H9 (cell line): ENCODE results near the gene FHOD1. TPM values are rescaled to one million over a fixed set of nuclear protein-coding genes. Genes with fewer than 3 reads are reported as not detected.

ENCODE experiments used
- DNase-seq: peaks from one replicate; pipeline ENCODE4 v3.0.0-alpha.2; 2017
- H2AFZ ChIP-seq: one replicate; pipeline ENCODE4 v1.6.1; 2013; ENCODE audit warnings: mild to moderate bottlenecking, low read length, control low read depth, moderate library complexity
- H2AK5ac ChIP-seq: 2 replicates; pipeline ENCODE4 v1.6.1; 2013; ENCODE audit warnings: low read length, control low read depth, mixed read lengths; ENCODE audit not compliant: insufficient read length
- H2BK120ac ChIP-seq: one replicate; pipeline ENCODE4 v1.6.1; 2013; ENCODE audit warnings: low read depth, mild to moderate bottlenecking, low read length, control low read depth, inconsistent platforms; ENCODE audit not compliant: poor library complexity, severe bottlenecking
- H2BK12ac ChIP-seq: 2 replicates; pipeline ENCODE4 v1.6.1; 2013; ENCODE audit warnings: low read length, control low read depth, mixed read lengths, low read depth; ENCODE audit not compliant: insufficient read length
- H2BK15ac ChIP-seq: 2 replicates; pipeline ENCODE4 v1.6.1; 2013; ENCODE audit warnings: low read depth, low read length, control low read depth
- H2BK20ac ChIP-seq: one replicate; pipeline ENCODE4 v1.6.1; 2013; ENCODE audit warnings: low read depth, mild to moderate bottlenecking, low read length, control low read depth, inconsistent platforms; ENCODE audit not compliant: poor library complexity, severe bottlenecking
- H2BK5ac ChIP-seq: 2 replicates; pipeline ENCODE4 v1.6.1; 2013; ENCODE audit warnings: low read length, control low read depth, mixed read lengths; ENCODE audit not compliant: insufficient read length
- H3K14ac ChIP-seq: 2 replicates; pipeline ENCODE4 v1.6.1; 2013; ENCODE audit warnings: low read length, control low read depth; ENCODE audit not compliant: insufficient read depth
- H3K18ac ChIP-seq: 2 replicates; pipeline ENCODE4 v1.6.1; 2013; ENCODE audit warnings: low read depth, mild to moderate bottlenecking, mixed read lengths, low read length, control low read depth; ENCODE audit not compliant: insufficient read length
- H3K23ac ChIP-seq: 2 replicates; pipeline ENCODE4 v1.6.1; 2013; ENCODE audit warnings: low read length, control low read depth, mixed read lengths, low read depth; ENCODE audit not compliant: insufficient read length
- H3K23me2 ChIP-seq: 2 replicates; pipeline ENCODE4 v1.6.1; 2013; ENCODE audit warnings: low read depth, mild to moderate bottlenecking, mixed read lengths, low read length, control low read depth; ENCODE audit not compliant: insufficient read length, poor library complexity, severe bottlenecking
- H3K27ac ChIP-seq: 2 replicates; pipeline ENCODE4 v1.5.1; 2013; ENCODE audit warnings: low read length, control low read depth, mixed read lengths, low read depth; ENCODE audit not compliant: insufficient read length
- H3K27me3 ChIP-seq: 2 replicates; pipeline ENCODE4 v1.6.1; 2013; ENCODE audit warnings: low read length, control low read depth, inconsistent platforms; ENCODE audit not compliant: insufficient read depth
- H3K4ac ChIP-seq: 2 replicates; pipeline ENCODE4 v1.6.1; 2013; ENCODE audit warnings: low read depth, mild to moderate bottlenecking, control low read depth, inconsistent platforms, low read length, moderate library complexity
- H3K4me1 ChIP-seq: 2 replicates; pipeline ENCODE4 v1.6.1; 2013; ENCODE audit warnings: low read length, control low read depth, inconsistent platforms; ENCODE audit not compliant: insufficient read depth
- H3K4me2 ChIP-seq: 2 replicates; pipeline ENCODE4 v1.6.1; 2013; ENCODE audit warnings: low read length, control low read depth, mixed read lengths; ENCODE audit not compliant: insufficient read length, insufficient read depth
- H3K56ac ChIP-seq: 2 replicates; pipeline ENCODE4 v1.6.1; 2013; ENCODE audit warnings: low read depth, mild to moderate bottlenecking, mixed read lengths, low read length, control low read depth; ENCODE audit not compliant: insufficient read length
- H3K79me1 ChIP-seq: 2 replicates; pipeline ENCODE4 v1.6.1; 2013; ENCODE audit warnings: low read depth, mild to moderate bottlenecking, moderate library complexity, low read length, control low read depth, inconsistent platforms; ENCODE audit not compliant: insufficient read depth, poor library complexity, severe bottlenecking
- H3K79me2 ChIP-seq: 2 replicates; pipeline ENCODE4 v1.6.1; 2013; ENCODE audit warnings: low read length, control low read depth, inconsistent platforms; ENCODE audit not compliant: insufficient read depth
- H3K9ac ChIP-seq: 2 replicates; pipeline ENCODE4 v1.6.1; 2013; ENCODE audit warnings: low read length, control low read depth, mixed read lengths; ENCODE audit not compliant: insufficient read length; ENCODE audit errors: extremely low read depth
- H3K9me3 ChIP-seq: one replicate; pipeline ENCODE4 v1.6.1; 2013; ENCODE audit warnings: low read depth, low read length, inconsistent platforms; ENCODE audit not compliant: control insufficient read depth
- H3T11ph ChIP-seq: one replicate; pipeline ENCODE4 v1.6.1; 2013; ENCODE audit warnings: mild to moderate bottlenecking, low read length, control low read depth, inconsistent platforms
- H4K20me1 ChIP-seq: one replicate; pipeline ENCODE4 v1.6.1; 2013; ENCODE audit not compliant: control insufficient read depth, insufficient read length, insufficient read depth
- H4K5ac ChIP-seq: 2 replicates; pipeline ENCODE4 v1.6.1; 2013; ENCODE audit warnings: low read depth, mild to moderate bottlenecking, mixed read lengths, low read length, control low read depth; ENCODE audit not compliant: insufficient read length
- H4K8ac ChIP-seq: replicated peaks from 2 replicates; pipeline ENCODE4 v1.6.1; 2013; ENCODE audit warnings: low read length, control low read depth, mixed read lengths, low read depth; ENCODE audit not compliant: insufficient read length
- H4K91ac ChIP-seq: 2 replicates; pipeline ENCODE4 v1.6.1; 2013; ENCODE audit warnings: low read depth, mild to moderate bottlenecking, moderate library complexity, mixed read lengths, low read length, control low read depth; ENCODE audit not compliant: insufficient read length
- H3K27ac Mint-ChIP-seq, 3 experiments: 2 replicates in 2 of 3; 3 replicates in 1 of 3; pipeline ENCODE4 v1.8.0; 2020 to 2021; ENCODE audit warnings: mixed read lengths in 3 of 3, mild to moderate bottlenecking in 1 of 3, moderate library complexity in 1 of 3
- H3K27me3 Mint-ChIP-seq: 2 replicates; pipeline ENCODE4 v1.8.0; 2021; ENCODE audit warnings: low read depth, mild to moderate bottlenecking, moderate library complexity, mixed read lengths
- H3K36me3 Mint-ChIP-seq, 3 experiments: 2 replicates in 2 of 3; 3 replicates in 1 of 3; pipeline ENCODE4 v1.8.0; 2020 to 2021; ENCODE audit warnings: low read depth in 3 of 3, mixed read lengths in 3 of 3; ENCODE audit not compliant: insufficient read depth in 1 of 3
- H3K4me1 Mint-ChIP-seq, 2 experiments: 2 replicates each; pipeline ENCODE4 v1.8.0; 2020; ENCODE audit warnings: mixed read lengths in 2 of 2
- H3K4me3 Mint-ChIP-seq, 2 experiments: 2 replicates in 1 of 2; 3 replicates in 1 of 2; pipeline ENCODE4 v1.8.0; 2020 to 2021; ENCODE audit warnings: mild to moderate bottlenecking in 2 of 2, mixed read lengths in 2 of 2, moderate library complexity in 1 of 2
- H3K9me3 Mint-ChIP-seq, 2 experiments: 2 replicates in 1 of 2; 3 replicates in 1 of 2; pipeline ENCODE4 v1.8.0; 2020; ENCODE audit warnings: mild to moderate bottlenecking in 2 of 2, mixed read lengths in 2 of 2, moderate library complexity in 1 of 2
- CTCF ChIP-seq: fragments of 200-600 bp; sonication (generic); conservative IDR thresholded peaks from 3 replicates; pipeline ENCODE4 v1.8.0; 2021; ENCODE audit warnings: antibody characterized with exemption, mild to moderate bottlenecking
- WGBS: extraction: QIAGEN DNeasy Blood & Tissue Kit; methylation state at CpG from one replicate; pipeline ENCODE4 v1.1.7; 2013; ENCODE audit warnings: missing lambda C conversion rate, low lambda C conversion rate, mixed read lengths; ENCODE audit not compliant: insufficient read length; ENCODE audit errors: extremely low coverage; 5-methylcytosine and 5-hydroxymethylcytosine counted together
- total RNA-seq: library from RNA; stranded (reverse); gene quantifications from 2 replicates; pipeline ENCODE4 v1.2.1, GENCODE V29; 2021

FHOD1 gene
- total RNA-seq, 1 experiment from 2014 or later: 67.0 TPM

- Histone ChIP-seq H3K23me2 (peaks cover 17% of the 10 kb centered on the region), H4K5ac (no peak overlapping the region), H4K91ac (no peak overlapping the region), H3K9ac (peak overlapping the region; percentile 12), H2BK120ac (no peak overlapping the region), H3K4me2 (peak overlapping the region; percentile 75), H3T11ph (no peak overlapping the region), H2AFZ (no peak overlapping the region), H2AK5ac (no peak overlapping the region), H4K20me1 (no peaks in the 10 kb centered on the region), H3K23ac (no peak overlapping the region), H4K8ac (no peak overlapping the region), H3K4me1 (peaks cover 6% of the 10 kb centered on the region; the same call in 1 of the 2 replicates), H3K27ac (no peak overlapping the region), H3K4ac (no peak overlapping the region), H3K18ac (no peak overlapping the region), H3K14ac (no peak overlapping the region), H3K79me2 (no peaks in the 10 kb centered on the region), H3K9me3 (no peaks in the 10 kb centered on the region), H2BK20ac (no peak overlapping the region), H2BK15ac (no peak overlapping the region), H3K56ac (no peak overlapping the region), H3K79me1 (no peaks in the 10 kb centered on the region), H2BK12ac (no peak overlapping the region), H2BK5ac (no peak overlapping the region), H3K27me3 (peaks cover 4% of the 10 kb centered on the region; the same call in 1 of the 2 replicates)
- peaks cover 20 to 21% of the 10 kb centered on the region in 2 experiments for H3K4me1 Mint-ChIP-seq
- no peaks in the 10 kb centered on the region; a peak in 1 of 5 replicates for H3K9me3 Mint-ChIP-seq
- no peak for DNase-seq
- no peak overlapping the region for H3K27ac Mint-ChIP-seq
- H3K27me3 Mint-ChIP-seq: peaks cover 32% of the 10 kb centered on the region
- H3K4me3 Mint-ChIP-seq: no peak overlapping the region
- no peak for TF ChIP-seq CTCF
- H3K36me3 Mint-ChIP-seq: peaks cover 0 to 5% (median 0%) of the 10 kb centered on the region in 3 experiments; a peak in 1 of 7 replicates
- WGBS: no CpG with 5 or more reads among the region's 11 CpGs
Measured at GRCh38 chr16:67183284-67183626, 64.0 kb downstream of the FHOD1 start.
